Mucosa of descending colon (tissue), 3 donors: ENCODE data around the gene FOXC2. TPM values are rescaled to one million over a fixed set of nuclear protein-coding genes. Genes with fewer than 3 reads are reported as not detected.

Experiments used
- ATAC-seq: fragments of 200-7000 bp; cut with Tn5 transposase; one replicate; pipeline ENCODE4 v1.9.1; 2020; ENCODE audit warnings: mild to moderate bottlenecking, moderate library complexity
- DNase-seq, 3 donors: peaks; one replicate each; pipeline ENCODE4 v3.0.0-alpha.2; 2020
- H3K36me3 ChIP-seq: fragments of 200-600 bp; one replicate; pipeline ENCODE4 v1.8.0; 2021; ENCODE audit warnings: low read depth, mild to moderate bottlenecking
- H3K4me1 ChIP-seq: fragments of 200-600 bp; one replicate; pipeline ENCODE4 v1.8.0; 2021; ENCODE audit warnings: low read depth, mild to moderate bottlenecking
- H3K4me3 ChIP-seq: fragments of 200-600 bp; one replicate; pipeline ENCODE4 v1.8.0; 2021; ENCODE audit warnings: mild to moderate bottlenecking
- H3K9me3 ChIP-seq: fragments of 200-600 bp; one replicate; pipeline ENCODE4 v1.8.0; 2021; ENCODE audit warnings: mild to moderate bottlenecking
- intact Hi-C, 2 donors: fragments of 100-400 bp; cut with DNase I in 1 of 2; cut with micrococcal nuclease in 1 of 2; formaldehyde crosslinking; loops; one replicate each; pipeline versions ENCODE4 v1.11.0 to v1.11.1; 2022; cut with DNase I, micrococcal nuclease
- total RNA-seq, 3 donors: library from RNA; stranded (reverse); fragmentation: NEBNext Ultra II Directional in 2 of 3; extraction: Animal tissue kit (Norgen Biotek cat#: 25700) in 2 of 3; gene quantifications; one replicate each; pipeline versions ENCODE4 v1.2.1 to v1.2.4, GENCODE V29; 2021 to 2023
- TF ChIP-seq, protein P1 (sequence below): fragments of 200-600 bp; IDR thresholded peaks from one replicate; pipeline ENCODE4 v1.8.0; 2022; ENCODE audit warnings: antibody characterized with exemption, mild to moderate bottlenecking
- donor health status: DM: no; HTN: no; CAD: no; lungs with moderate emphysema.
- donor health status: DM: no; HTN: no; CAD: no.
- donor health status: DM: no; HTN: yes; CAD: no.

FOXC2 gene
- total RNA-seq, 3 donors from 2014 or later: 0.23 to 0.67 (median 0.51) TPM

- Histone ChIP-seq H3K4me1 (no peaks in the 10 kb centered on the region), H3K4me3 (no peak overlapping the region), H3K36me3 (no peaks in the 10 kb centered on the region), H3K9me3 (no peaks in the 10 kb centered on the region)
- intact Hi-C loops: no loop called here
- ATAC-seq (no peak), DNase-seq (no peak)
- TF ChIP-seq, protein P1, sequence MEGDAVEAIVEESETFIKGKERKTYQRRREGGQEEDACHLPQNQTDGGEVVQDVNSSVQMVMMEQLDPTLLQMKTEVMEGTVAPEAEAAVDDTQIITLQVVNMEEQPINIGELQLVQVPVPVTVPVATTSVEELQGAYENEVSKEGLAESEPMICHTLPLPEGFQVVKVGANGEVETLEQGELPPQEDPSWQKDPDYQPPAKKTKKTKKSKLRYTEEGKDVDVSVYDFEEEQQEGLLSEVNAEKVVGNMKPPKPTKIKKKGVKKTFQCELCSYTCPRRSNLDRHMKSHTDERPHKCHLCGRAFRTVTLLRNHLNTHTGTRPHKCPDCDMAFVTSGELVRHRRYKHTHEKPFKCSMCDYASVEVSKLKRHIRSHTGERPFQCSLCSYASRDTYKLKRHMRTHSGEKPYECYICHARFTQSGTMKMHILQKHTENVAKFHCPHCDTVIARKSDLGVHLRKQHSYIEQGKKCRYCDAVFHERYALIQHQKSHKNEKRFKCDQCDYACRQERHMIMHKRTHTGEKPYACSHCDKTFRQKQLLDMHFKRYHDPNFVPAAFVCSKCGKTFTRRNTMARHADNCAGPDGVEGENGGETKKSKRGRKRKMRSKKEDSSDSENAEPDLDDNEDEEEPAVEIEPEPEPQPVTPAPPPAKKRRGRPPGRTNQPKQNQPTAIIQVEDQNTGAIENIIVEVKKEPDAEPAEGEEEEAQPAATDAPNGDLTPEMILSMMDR: no peak
Measured at GRCh38 chr16:86609661-86610060, 43.0 kb downstream of the FOXC2 start.

DNA sequence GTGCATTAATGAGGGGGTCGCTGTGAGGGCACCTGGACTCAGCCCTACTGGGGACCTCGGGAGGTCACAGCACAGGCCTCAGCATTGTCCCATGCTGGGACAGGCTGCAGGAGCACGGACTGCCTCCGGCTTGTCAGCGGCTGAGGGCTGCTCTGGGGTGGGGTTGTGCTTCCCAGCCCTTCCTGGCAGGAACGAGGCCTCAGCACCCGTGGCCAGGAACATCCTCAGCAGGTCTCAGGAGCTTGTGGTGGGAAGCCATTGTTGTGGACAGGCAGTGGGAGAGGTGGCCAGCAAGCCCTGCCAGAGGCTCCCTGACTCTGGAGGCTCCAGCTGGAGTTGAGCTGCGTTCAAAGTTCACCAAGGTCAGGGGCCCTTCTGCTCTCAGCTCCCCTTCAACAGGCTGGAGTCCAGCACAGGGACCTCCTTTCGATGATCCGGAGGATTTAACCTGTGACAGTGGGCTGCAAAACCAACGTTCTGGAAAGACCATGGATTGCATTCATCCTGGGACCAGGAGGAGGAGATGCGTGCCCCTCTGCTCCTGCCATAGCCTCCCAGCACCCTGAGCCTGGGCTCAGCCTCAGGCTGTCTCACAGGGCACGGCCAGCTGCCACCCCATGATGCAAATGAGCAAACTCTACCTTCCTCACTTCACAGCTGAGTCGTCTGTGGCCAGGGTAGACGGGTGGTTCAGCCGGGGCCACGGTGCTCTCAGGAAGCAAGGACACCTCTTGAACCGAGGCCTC lies 44.3 kb downstream of the FOXC2 start:
- DNase-seq: no peak
- intact Hi-C loops: no loop called here

GRCh38 chr16:86611525-86611855 lies 44.9 kb downstream of the FOXC2 start:
- Histone ChIP-seq H3K9me3 (no peaks in the 10 kb centered on the region), H3K4me3 (no peak overlapping the region), H3K36me3 (no peaks in the 10 kb centered on the region), H3K4me1 (no peaks in the 10 kb centered on the region)
- no peak for DNase-seq
- ATAC-seq: no peak
- TF ChIP-seq, protein P1: no peak
- intact Hi-C loops: no loop called here

More for the DNA sequence above, 44.3 kb downstream of the FOXC2 start:
- TF ChIP-seq, protein P1: no peak
- no peak overlapping the region for H3K4me3 ChIP-seq
- H3K4me1 ChIP-seq: no peaks in the 10 kb centered on the region
- H3K36me3 ChIP-seq: no peaks in the 10 kb centered on the region
- no peaks in the 10 kb centered on the region for H3K9me3 ChIP-seq
- ATAC-seq: no peak

DNA sequence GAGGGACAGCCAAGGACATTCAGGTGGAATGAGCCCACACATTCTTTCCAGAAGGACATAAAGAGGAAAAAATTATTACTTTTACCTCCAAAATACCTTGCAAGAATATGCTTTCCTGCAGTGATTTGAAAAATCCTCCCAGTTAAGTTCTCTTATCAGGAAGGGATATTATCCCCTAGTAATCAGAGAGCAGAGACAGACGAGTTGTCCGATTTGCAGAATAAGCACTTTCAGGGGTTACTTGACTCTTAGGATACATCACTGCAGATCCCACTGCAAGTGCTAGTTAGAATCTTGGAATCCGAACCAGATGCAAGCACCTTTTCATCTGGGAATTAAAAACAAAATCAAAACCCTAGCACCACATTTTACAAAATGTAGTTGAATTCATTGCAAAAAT lies 45.3 kb downstream of the FOXC2 start:
- intact Hi-C loops: no loop called here
- no peaks in the 10 kb centered on the region for H3K9me3 ChIP-seq
- H3K4me3 ChIP-seq: no peak overlapping the region
- no peaks in the 10 kb centered on the region for H3K36me3 ChIP-seq
- H3K4me1 ChIP-seq: no peaks in the 10 kb centered on the region
- TF ChIP-seq, protein P1: no peak
- DNase-seq: no peak
- no peak for ATAC-seq

DNA sequence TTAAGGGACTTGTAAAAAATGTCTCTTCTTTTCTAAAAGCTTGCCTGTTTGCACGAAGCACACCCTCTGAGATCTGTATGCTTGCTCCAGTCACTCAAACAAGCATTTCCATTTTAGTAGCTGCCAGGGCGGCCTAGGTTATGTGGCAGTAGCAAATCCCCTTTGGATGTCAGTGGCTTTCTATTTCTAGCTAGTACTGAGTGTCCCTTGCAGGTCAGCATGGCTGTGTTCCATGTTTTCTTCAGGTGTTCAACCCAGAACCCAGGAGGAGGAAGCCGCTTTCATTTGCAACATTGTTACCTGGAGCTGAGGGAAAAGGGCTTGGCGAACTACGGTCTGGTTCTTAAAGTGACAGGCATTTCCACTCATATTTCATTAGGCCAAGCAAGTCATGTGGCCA lies 48.1 kb downstream of the FOXC2 start:
- H3K4me3 ChIP-seq: no peak overlapping the region
- TF ChIP-seq, protein P1: no peak
- DNase-seq (no peak), ATAC-seq (no peak)
- H3K36me3 ChIP-seq: no peaks in the 10 kb centered on the region
- intact Hi-C loops: no loop called here
- H3K4me1 ChIP-seq: no peaks in the 10 kb centered on the region
- no peaks in the 10 kb centered on the region for H3K9me3 ChIP-seq

DNA sequence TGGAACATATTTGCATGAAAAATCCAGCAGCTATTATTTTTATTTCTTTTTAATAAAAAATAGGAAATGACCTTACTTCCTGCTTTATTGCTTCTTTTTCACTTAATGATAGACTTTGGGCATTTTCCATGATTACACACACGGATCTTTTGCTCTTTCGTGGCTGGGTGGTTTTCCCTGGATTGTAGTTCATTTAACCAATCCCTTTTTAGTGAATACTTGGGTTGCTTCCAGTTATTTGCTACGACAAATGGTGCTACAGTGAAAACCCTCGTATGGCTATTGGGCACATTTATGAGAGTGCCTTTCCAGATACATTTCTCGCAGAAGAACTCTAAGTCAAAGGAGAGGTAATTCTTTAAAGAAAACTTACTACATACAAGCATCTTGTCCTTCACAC lies 50.3 kb downstream of the FOXC2 start:
- TF ChIP-seq, protein P1: no peak
- Histone ChIP-seq H3K4me1 (no peaks in the 10 kb centered on the region), H3K9me3 (no peaks in the 10 kb centered on the region), H3K36me3 (no peaks in the 10 kb centered on the region), H3K4me3 (no peak overlapping the region)
- DNase-seq: no peak
- no peak for ATAC-seq
- intact Hi-C loops: no loop called here
